H1 (cell line): ENCODE results near the gene CAP2. TPM values are rescaled to one million over a fixed set of nuclear protein-coding genes. Genes with fewer than 3 reads are reported as not detected.

Experiments
- CTCF ChIA-PET: fragments of 300-600 bp; sonication (Branson Sonifier 250); formaldehyde crosslinking; loops from one replicate; lab custom pipeline; 2021; ENCODE audit not compliant: partially characterized antibody; lab: Charles Lee
- POLR2A ChIA-PET: fragments of 300-600 bp; sonication (Branson Sonifier 250); formaldehyde crosslinking; loops from one replicate; lab custom pipeline; 2021; ENCODE audit warnings: inconsistent platforms; ENCODE audit not compliant: partially characterized antibody; lab: Charles Lee
- DNase-seq, 2 experiments: peaks; one replicate each; pipeline versions ENCODE4 v3.0.0 to v3.0.0-alpha.2; 2010 to 2022; ENCODE audit warnings: low spot score in 2 of 2, low read depth in 1 of 2, mixed read lengths in 1 of 2
- FAIRE-seq: peaks from 2 replicates; lab custom pipeline; 2011; peaks lifted over from hg19 to GRCh38; lab: Jason Lieb, UNC
- H2AFZ ChIP-seq: 2 replicates; pipeline ENCODE4 v1.8.1; 2012; ENCODE audit warnings: low read length, inconsistent platforms
- H2AK5ac ChIP-seq: 2 replicates; pipeline ENCODE4 v1.6.1; 2013; ENCODE audit warnings: low read depth, low read length
- H2BK120ac ChIP-seq: replicated peaks from 2 replicates; pipeline ENCODE3; 2013; ENCODE audit warnings: low read depth, low read length, inconsistent platforms
- H2BK12ac ChIP-seq: 2 replicates; pipeline ENCODE4 v1.6.1; 2013; ENCODE audit warnings: low read depth, low read length
- H2BK15ac ChIP-seq: 2 replicates; pipeline ENCODE4 v1.6.1; 2013; ENCODE audit warnings: low read length
- H2BK20ac ChIP-seq: 2 replicates; pipeline ENCODE4 v1.6.1; 2013; ENCODE audit warnings: low read length
- H2BK5ac ChIP-seq: 2 replicates; pipeline ENCODE4 v1.6.1; 2013; ENCODE audit warnings: low read depth, low read length
- H3K14ac ChIP-seq: 2 replicates; pipeline ENCODE4 v1.6.1; 2013; ENCODE audit warnings: inconsistent platforms; ENCODE audit not compliant: insufficient read length
- H3K18ac ChIP-seq: 2 replicates; pipeline ENCODE4 v1.6.1; 2013; ENCODE audit warnings: low read length; ENCODE audit errors: extremely low read depth
- H3K23ac ChIP-seq: 2 replicates; pipeline ENCODE4 v1.6.1; 2013; ENCODE audit warnings: inconsistent platforms; ENCODE audit not compliant: insufficient read length
- H3K23me2 ChIP-seq: 2 replicates; pipeline ENCODE4 v1.6.1; 2013; ENCODE audit warnings: low read depth, low read length
- H3K27ac ChIP-seq: 2 replicates; pipeline ENCODE4 v1.6.1; 2011; ENCODE audit warnings: low read depth, low read length, inconsistent platforms
- H3K27me3 ChIP-seq, 4 experiments: replicated peaks in 1 of 4; 1 replicate in 1 of 4; 2 replicates in 3 of 4; pipeline versions ENCODE4 v1.6.1 to v1.8.1; 2011 to 2013; ENCODE audit warnings: low read length in 3 of 4, mild to moderate bottlenecking in 3 of 4, inconsistent platforms in 2 of 4, mixed read lengths in 2 of 4, moderate library complexity in 1 of 4; ENCODE audit not compliant: control insufficient read depth in 3 of 4, insufficient read depth in 3 of 4; ENCODE audit errors: extremely low read depth in 1 of 4
- H3K36me3 ChIP-seq, 4 experiments: 2 replicates each; pipeline versions ENCODE4 v1.6.1 to v1.8.1; 2011 to 2013; ENCODE audit warnings: mild to moderate bottlenecking in 4 of 4, low read length in 3 of 4, moderate library complexity in 2 of 4, control low read depth in 1 of 4, inconsistent platforms in 1 of 4; ENCODE audit not compliant: insufficient read depth in 4 of 4, control insufficient read depth in 2 of 4
- H3K4ac ChIP-seq: replicated peaks from 2 replicates; pipeline ENCODE3; 2013; ENCODE audit warnings: low read length, low read depth, mixed read lengths, inconsistent platforms; ENCODE audit not compliant: insufficient read length
- H3K4me1 ChIP-seq, 4 experiments: replicated peaks in 1 of 4; 1 replicate in 1 of 4; 2 replicates in 3 of 4; pipeline versions ENCODE4 v1.6.1 to v1.8.1; 2011 to 2013; ENCODE audit warnings: low read length in 3 of 4, inconsistent platforms in 2 of 4, mixed read lengths in 1 of 4; ENCODE audit not compliant: insufficient read depth in 4 of 4, control insufficient read depth in 3 of 4
- H3K4me2 ChIP-seq, 2 experiments: 2 replicates each; pipeline versions ENCODE4 v1.6.1 to v1.8.1; 2011 to 2013; ENCODE audit warnings: low read depth in 2 of 2, low read length in 2 of 2, control low read depth in 1 of 2, inconsistent platforms in 1 of 2, mild to moderate bottlenecking in 1 of 2; ENCODE audit not compliant: insufficient read depth in 1 of 2
- H3K4me3 ChIP-seq, 4 experiments: fragments of 200-600, 300-600 bp in 1 of 4; sonication (generic), shearing (Covaris generic), sonication (Bioruptor Twin) in 1 of 4; 2 replicates each; pipeline versions ENCODE4 v1.5.1 to v1.8.1; 2011 to 2016; ENCODE audit warnings: low read length in 4 of 4, low read depth in 3 of 4, control low read depth in 2 of 4, inconsistent platforms in 2 of 4, mild to moderate bottlenecking in 2 of 4, mixed read lengths in 1 of 4, moderate library complexity in 1 of 4; ENCODE audit not compliant: insufficient read depth in 2 of 4; ENCODE audit errors: extremely low read depth in 1 of 4
- H3K56ac ChIP-seq: replicated peaks from 2 replicates; pipeline ENCODE3; 2013; ENCODE audit warnings: low read depth, mild to moderate bottlenecking, mixed read lengths, low read length, inconsistent platforms; ENCODE audit not compliant: insufficient read length
- H3K79me1 ChIP-seq: 2 replicates; pipeline ENCODE4 v1.6.1; 2013; ENCODE audit warnings: low read depth, low read length, control low read depth
- H3K79me2 ChIP-seq, 2 experiments: 2 replicates each; pipeline versions ENCODE4 v1.6.1 to v1.8.1; 2012 to 2013; ENCODE audit warnings: low read length in 2 of 2, mild to moderate bottlenecking in 2 of 2, inconsistent platforms in 1 of 2; ENCODE audit not compliant: insufficient read depth in 2 of 2, control insufficient read depth in 1 of 2
- H3K9ac ChIP-seq, 4 experiments: replicated peaks in 1 of 4; 1 replicate in 1 of 4; 2 replicates in 3 of 4; pipeline versions ENCODE4 v1.6.1 to v1.8.1; 2011 to 2013; ENCODE audit warnings: low read depth in 3 of 4, low read length in 3 of 4, control low read depth in 2 of 4, mild to moderate bottlenecking in 2 of 4, moderate library complexity in 2 of 4, inconsistent platforms in 1 of 4; ENCODE audit errors: extremely low read depth in 1 of 4
- H3K9me3 ChIP-seq, 2 experiments: 2 replicates each; pipeline versions ENCODE4 v1.6.1 to v1.8.1; 2012 to 2013; ENCODE audit warnings: mild to moderate bottlenecking in 2 of 2, moderate library complexity in 2 of 2, control low read depth in 1 of 2, inconsistent platforms in 1 of 2, low read depth in 1 of 2, low read length in 1 of 2, mixed read lengths in 1 of 2; ENCODE audit not compliant: insufficient read depth in 2 of 2
- H4K20me1 ChIP-seq, 2 experiments: replicated peaks in 1 of 2; 2 replicates each; pipeline versions ENCODE3 to v1.8.1; 2011 to 2013; ENCODE audit warnings: inconsistent platforms in 2 of 2, low read length in 2 of 2, mild to moderate bottlenecking in 1 of 2; ENCODE audit not compliant: insufficient read depth in 2 of 2, control insufficient read depth in 1 of 2
- H4K5ac ChIP-seq: 2 replicates; pipeline ENCODE4 v1.6.1; 2013; ENCODE audit warnings: low read length, low read depth, mixed read lengths, inconsistent platforms; ENCODE audit not compliant: insufficient read length
- H4K8ac ChIP-seq: 2 replicates; pipeline ENCODE4 v1.8.0; 2013; ENCODE audit warnings: mild to moderate bottlenecking, moderate library complexity, low read length, inconsistent platforms; ENCODE audit not compliant: insufficient read depth; ENCODE audit errors: extremely low read depth
- H4K91ac ChIP-seq: replicated peaks from 2 replicates; pipeline ENCODE3; 2013; ENCODE audit warnings: low read length, mixed read lengths, inconsistent platforms; ENCODE audit not compliant: insufficient read length
- RFX5 ChIP-seq: IDR thresholded peaks from 2 replicates; pipeline ENCODE4 v1.6.1; 2011; ENCODE audit warnings: low read depth, low read length, improper control_type of control experiment, borderline replicate concordance
- YY1 ChIP-seq: IDR thresholded peaks from 2 replicates; pipeline ENCODE4 v1.6.1; 2011; ENCODE audit warnings: low read depth, mild to moderate bottlenecking, low read length
- WGBS, 2 experiments: shearing (Covaris generic) in 1 of 2; methylation state at CpG; one replicate each; pipeline versions ENCODE4 v1.1.6 to v1.1.7; 2013 to 2015; ENCODE audit warnings: low lambda C conversion rate in 2 of 2, mixed read lengths in 2 of 2, inconsistent platforms in 1 of 2, low coverage in 1 of 2, missing lambda C conversion rate in 1 of 2; ENCODE audit not compliant: insufficient replicate concordance in 2 of 2, insufficient coverage in 1 of 2, insufficient read length in 1 of 2; ENCODE audit errors: extremely low coverage in 1 of 2, missing lambda C conversion rate in 1 of 2; 5-methylcytosine and 5-hydroxymethylcytosine counted together
- polyA plus RNA-seq, 7 experiments: library from polyadenylated mRNA; depleted of rRNA in 3 of 7; stranded (reverse) in 5 of 7; unstranded in 2 of 7; fragments of >200 nt in 5 of 7; fragments of 200-250 nt in 2 of 7; gene quantifications; 1 replicate in 5 of 7; 2 replicates in 1 of 7; 4 replicates in 1 of 7; pipeline versions ENCODE4 v1.2.1 to v1.2.3, GENCODE V29; 2011 to 2013; ENCODE audit warnings: missing spikeins in 2 of 7, mixed read lengths in 2 of 7
- total RNA-seq: library from RNA; stranded (reverse); fragmentation: NEBNext Ultra II Directional; extraction: Animal tissue kit (Norgen Biotek cat#: 25700); gene quantifications from 2 replicates; pipeline ENCODE4 v1.2.1, GENCODE V29; 2021

CAP2 gene
- total and polyA plus RNA-seq, 2 of the 8 experiments (the other 6 are each of a cell fraction or from before 2014, with no cell fraction given): 7.2 to 10.0 TPM

- H4K91ac ChIP-seq: no peak overlapping the region
- no peak overlapping the region for H2BK15ac ChIP-seq
- no peak overlapping the region for H2BK120ac ChIP-seq
- no peaks in the 10 kb centered on the region for H3K36me3 ChIP-seq
- no peaks in the 10 kb centered on the region for H3K79me2 ChIP-seq
- DNase-seq (no peak), FAIRE-seq (no peak)
- POLR2A ChIA-PET: no interaction called here
- no peak overlapping the region for H2BK12ac ChIP-seq
- no peak overlapping the region for H2AFZ ChIP-seq
- H2AK5ac ChIP-seq: no peak overlapping the region
- H3K9ac ChIP-seq: no peak overlapping the region
- H3K23me2 ChIP-seq: no peaks in the 10 kb centered on the region
- H3K79me1 ChIP-seq: no peaks in the 10 kb centered on the region
- CTCF ChIA-PET: interaction anchor here (0.6 to 2.4 kb wide), 2 partner anchors 9 to 94 kb away, joined by 3 to 6 read pairs; no protein-coding TSS in a partner anchor
- no peak overlapping the region for H3K14ac ChIP-seq
- no peak overlapping the region for H3K27ac ChIP-seq
- H3K56ac ChIP-seq: no peak overlapping the region
- no peak overlapping the region for H4K8ac ChIP-seq
- H3K18ac ChIP-seq: no peak overlapping the region
- H3K4ac ChIP-seq: no peak overlapping the region
- no peak overlapping the region for H2BK20ac ChIP-seq
- no peaks in the 10 kb centered on the region for H3K4me1 ChIP-seq
- no peaks in the 10 kb centered on the region for H3K9me3 ChIP-seq
- H3K23ac ChIP-seq: no peak overlapping the region
- H3K4me2 ChIP-seq: no peak overlapping the region
- H3K4me3 ChIP-seq: no peak overlapping the region
- no peaks in the 10 kb centered on the region for H4K20me1 ChIP-seq
- WGBS, 2 experiments: 92% methylated on average over 2 of the region's 2 CpGs; no CpG with 5 or more reads in 1 of the 2 experiments
- H2BK5ac ChIP-seq: no peak overlapping the region
- no peaks in the 10 kb centered on the region for H3K27me3 ChIP-seq
- H4K5ac ChIP-seq: no peak overlapping the region
- TF ChIP-seq YY1 (no peak), RFX5 (no peak)
Measured at GRCh38 chr6:17355404-17355774, 38.0 kb upstream of the CAP2 start.
